ENCODE measurements around the gene HSPA8. TPM values are rescaled to one million over a fixed set of nuclear protein-coding genes. Genes with fewer than 3 reads are reported as not detected.

The HSPA8 gene
- total RNA-seq, 4 donors from 2014 or later = 976 to 1,475 (median 1,128) TPM

DNA sequence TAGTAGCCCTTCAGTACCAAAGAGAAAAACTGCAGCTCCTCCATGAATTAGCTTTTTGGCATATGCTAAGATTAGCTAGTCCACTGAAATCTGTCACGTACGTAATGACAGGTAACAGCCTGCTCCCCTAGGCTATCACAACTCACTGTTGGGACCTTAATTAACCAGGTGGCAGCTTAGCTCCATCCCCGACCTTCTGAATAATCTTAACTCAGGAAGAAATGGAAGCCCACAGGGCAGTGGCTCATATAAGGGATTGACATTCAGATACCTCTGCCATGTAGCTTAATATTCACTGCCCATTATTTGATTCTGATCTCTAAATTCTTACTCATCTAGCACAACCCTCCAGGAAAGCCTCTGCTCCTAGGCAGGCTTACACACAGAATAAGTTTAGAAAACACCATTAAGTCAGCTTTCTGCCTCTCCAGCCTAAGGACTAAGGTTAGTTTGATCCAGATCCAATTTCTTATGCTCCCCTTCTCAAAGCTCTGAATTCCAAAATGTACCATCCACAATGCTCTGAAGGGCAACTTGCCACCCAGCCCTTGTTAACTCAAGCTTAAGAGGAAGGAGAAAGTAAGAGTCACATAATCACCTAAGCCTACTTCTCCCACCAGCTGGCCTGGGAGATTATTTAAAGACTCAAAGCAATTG, 5.0 kb downstream of the HSPA8 start:
- Histone ChIP-seq H3K36me3 (peaks cover 7 to 86% of the 10 kb centered on the region in 2 donors), H3K4me3 (no peak overlapping the region), H3K9me3 (no peaks in the 10 kb centered on the region), H3K27ac (peak overlapping the region in 2 of 4 donors; percentile 7 to 29), H3K27me3 (no peaks in the 10 kb centered on the region), H3K4me1 (peaks cover 5 to 74% (median 38%) of the 10 kb centered on the region in 3 donors)
- TF ChIP-seq EP300 (IDR thresholded peaks at IDR 0.05) (no peak), POLR2AphosphoS5 (IDR thresholded peaks at IDR 0.05) (no peak)
- TF ChIP-seq, protein P1, sequence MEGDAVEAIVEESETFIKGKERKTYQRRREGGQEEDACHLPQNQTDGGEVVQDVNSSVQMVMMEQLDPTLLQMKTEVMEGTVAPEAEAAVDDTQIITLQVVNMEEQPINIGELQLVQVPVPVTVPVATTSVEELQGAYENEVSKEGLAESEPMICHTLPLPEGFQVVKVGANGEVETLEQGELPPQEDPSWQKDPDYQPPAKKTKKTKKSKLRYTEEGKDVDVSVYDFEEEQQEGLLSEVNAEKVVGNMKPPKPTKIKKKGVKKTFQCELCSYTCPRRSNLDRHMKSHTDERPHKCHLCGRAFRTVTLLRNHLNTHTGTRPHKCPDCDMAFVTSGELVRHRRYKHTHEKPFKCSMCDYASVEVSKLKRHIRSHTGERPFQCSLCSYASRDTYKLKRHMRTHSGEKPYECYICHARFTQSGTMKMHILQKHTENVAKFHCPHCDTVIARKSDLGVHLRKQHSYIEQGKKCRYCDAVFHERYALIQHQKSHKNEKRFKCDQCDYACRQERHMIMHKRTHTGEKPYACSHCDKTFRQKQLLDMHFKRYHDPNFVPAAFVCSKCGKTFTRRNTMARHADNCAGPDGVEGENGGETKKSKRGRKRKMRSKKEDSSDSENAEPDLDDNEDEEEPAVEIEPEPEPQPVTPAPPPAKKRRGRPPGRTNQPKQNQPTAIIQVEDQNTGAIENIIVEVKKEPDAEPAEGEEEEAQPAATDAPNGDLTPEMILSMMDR (IDR thresholded peaks at IDR 0.05) = no peak
- no peak for ATAC-seq
- WGBS, 2 donors (ENCODE audit: low coverage in 1 of 2) = 24 to 40% methylated on average over 3 of the region's 3 CpGs

DNA sequence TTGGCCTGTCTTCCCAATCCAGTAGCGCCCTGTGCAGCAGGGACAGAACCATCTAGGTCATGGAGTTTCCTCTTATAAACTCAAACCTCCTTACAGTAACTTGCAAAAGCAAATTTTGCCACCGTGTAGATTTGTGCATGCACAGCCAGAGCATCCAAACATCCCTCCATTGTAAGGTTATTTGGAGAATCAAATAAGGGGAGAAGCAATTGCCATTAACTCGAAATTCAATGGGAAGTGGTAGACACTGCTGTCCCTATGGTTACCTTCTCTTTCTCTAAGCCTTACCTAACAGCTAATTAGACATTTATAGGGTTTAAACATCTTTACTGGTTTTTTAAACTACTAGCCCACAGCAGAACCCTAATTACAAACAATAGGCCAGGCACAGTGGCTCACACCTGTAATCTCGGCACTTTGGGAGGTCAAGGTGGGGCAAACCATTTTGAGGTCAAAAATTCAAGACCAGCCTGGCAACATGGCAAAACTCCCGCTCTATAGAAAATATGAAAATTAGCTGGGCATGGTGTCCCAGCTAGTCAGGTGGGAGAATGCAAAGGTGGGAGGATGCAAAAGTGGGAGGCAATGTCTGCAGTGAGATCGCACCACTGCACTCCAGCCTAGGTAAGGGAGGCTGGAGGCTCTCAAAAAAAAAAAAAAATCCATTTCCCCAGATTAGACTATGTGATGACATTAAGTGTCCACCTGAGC, 6.6 kb downstream of the HSPA8 start:
- no peaks in the 10 kb centered on the region for H3K27me3 ChIP-seq
- H3K4me1 ChIP-seq = peaks cover 5 to 65% (median 38%) of the 10 kb centered on the region in 3 donors
- 43 to 61% methylated on average over 5 to 6 of the region's 6 CpGs for whole genome bisulfite sequencing, 2 donors (ENCODE audit: low coverage in 1 of 2)
- H3K27ac ChIP-seq = peak overlapping the region in 1 of 4 donors; percentile 28
- H3K36me3 ChIP-seq = peaks cover 7 to 77% of the 10 kb centered on the region in 2 donors
- TF ChIP-seq EP300 (IDR thresholded peaks at IDR 0.05) = no peak
- TF ChIP-seq, protein P1 (IDR thresholded peaks at IDR 0.05) = no peak
- no peak for TF ChIP-seq POLR2AphosphoS5 (IDR thresholded peaks at IDR 0.05)
- no peak for TF ChIP-seq POLR2A (IDR thresholded peaks at IDR 0.05)
- ATAC-seq = no peak
- no peak overlapping the region for H3K4me3 ChIP-seq
- H3K9me3 ChIP-seq = no peaks in the 10 kb centered on the region

DNA sequence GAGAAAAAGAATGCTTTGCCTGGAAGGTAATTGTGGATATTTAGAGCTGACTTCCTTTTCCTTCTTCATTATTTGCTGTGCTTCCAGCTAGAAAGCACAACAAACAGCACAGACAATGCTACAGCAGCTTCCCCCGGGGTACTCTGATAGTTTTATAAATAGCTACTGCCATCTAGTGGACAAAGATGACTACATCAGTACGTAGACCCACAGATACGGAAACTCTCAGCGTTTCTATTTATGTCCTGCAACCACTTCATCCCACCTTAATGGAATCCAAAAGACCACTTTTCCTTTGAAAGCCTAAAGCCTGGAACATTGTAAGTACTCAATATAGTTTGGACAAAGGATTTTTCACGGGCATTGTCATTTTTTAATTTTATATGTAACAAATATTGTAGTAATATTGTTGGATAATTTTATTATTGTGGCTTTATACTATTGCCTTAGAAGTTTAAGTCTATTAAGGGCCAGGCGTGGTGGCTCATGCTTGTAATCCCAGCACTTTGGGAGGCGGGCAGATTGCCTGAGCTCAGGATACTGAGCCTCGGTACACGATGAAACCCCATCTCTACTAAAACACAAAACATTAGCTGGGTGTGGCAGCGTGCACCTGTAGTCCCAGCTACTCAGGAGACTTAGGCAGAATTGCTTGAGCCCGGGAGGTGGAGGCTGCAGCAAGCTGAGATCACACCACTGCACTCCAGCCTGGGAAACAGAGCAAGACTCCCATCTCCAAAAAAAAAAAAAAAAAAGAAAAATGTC, 7.5 kb downstream of the HSPA8 start:
- Histone ChIP-seq H3K4me3 (no peak overlapping the region), H3K36me3 (peaks cover 7 to 69% of the 10 kb centered on the region in 2 donors), H3K27me3 (no peaks in the 10 kb centered on the region), H3K9me3 (no peaks in the 10 kb centered on the region), H3K4me1 (peaks cover 4 to 57% (median 32%) of the 10 kb centered on the region in 3 donors), H3K27ac (peak overlapping the region in 1 of 4 donors; percentile 28)
- ATAC-seq = peak; percentile 83
- TF ChIP-seq, protein P1 (IDR thresholded peaks at IDR 0.05) = peak in 3 of 4 experiments; percentile 72 to 77 (median 74)
- TF ChIP-seq EP300 (IDR thresholded peaks at IDR 0.05) = no peak
- WGBS, 2 donors (ENCODE audit: low coverage in 1 of 2) = 5 to 28% methylated on average over 6 to 11 of the region's 11 CpGs

DNA sequence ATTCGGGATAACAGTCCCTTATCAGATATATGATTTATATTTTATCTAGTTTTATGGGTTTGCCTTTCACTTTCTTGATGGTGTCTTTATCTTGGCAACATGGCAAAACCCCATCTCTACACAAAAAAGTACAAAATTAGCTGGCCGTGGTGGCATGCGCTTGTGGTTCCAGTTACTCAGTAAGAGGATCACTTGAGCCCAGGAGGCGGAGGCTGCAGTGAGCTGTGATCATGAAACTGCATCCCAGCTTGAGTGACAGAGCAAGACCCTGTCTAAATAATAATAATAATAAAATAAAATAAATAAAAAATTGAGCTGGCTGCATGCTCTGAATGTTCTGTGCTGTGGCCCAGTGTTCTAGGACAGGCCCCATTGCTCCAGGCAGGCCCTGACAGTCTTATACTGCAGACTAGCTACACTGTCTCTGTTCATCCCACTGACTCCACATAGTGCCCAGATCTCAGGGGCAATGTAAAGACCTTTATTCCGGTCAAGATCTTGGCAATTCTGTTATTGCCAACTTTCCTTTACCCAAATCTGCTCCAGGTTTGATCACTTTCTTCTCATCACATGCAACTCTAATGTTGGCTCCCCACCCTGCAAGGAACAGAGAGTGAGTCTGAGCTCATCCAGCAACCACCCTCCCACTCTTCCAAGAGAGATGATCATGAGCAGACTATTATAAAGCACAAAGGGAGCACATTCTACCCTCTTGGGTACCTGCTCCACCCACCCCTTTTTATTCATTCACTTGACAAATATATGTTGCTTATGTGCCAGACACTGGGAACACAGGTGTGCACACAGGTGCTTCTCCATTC, 8.8 kb downstream of the HSPA8 start:
- WGBS, 2 donors (ENCODE audit: low coverage in 1 of 2) = 80 to 90% methylated on average over 3 to 5 of the region's 5 CpGs
- no peaks in the 10 kb centered on the region for H3K27me3 ChIP-seq
- peak; percentile 15 for ATAC-seq
- H3K27ac ChIP-seq = no peak overlapping the region
- H3K4me1 ChIP-seq = peaks cover 0 to 43% (median 18%) of the 10 kb centered on the region in 3 donors
- peaks cover 0 to 55% of the 10 kb centered on the region in 2 donors for H3K36me3 ChIP-seq
- H3K9me3 ChIP-seq = no peaks in the 10 kb centered on the region
- TF ChIP-seq POLR2A (IDR thresholded peaks at IDR 0.05) = no peak
- no peak for TF ChIP-seq EP300 (IDR thresholded peaks at IDR 0.05)
- no peak for TF ChIP-seq POLR2AphosphoS5 (IDR thresholded peaks at IDR 0.05)
- TF ChIP-seq, protein P1 (IDR thresholded peaks at IDR 0.05) = no peak
- no peak overlapping the region for H3K4me3 ChIP-seq

Data from gastroesophageal sphincter (tissue), 4 donors.